Measurements from ENCODE around the gene ALG8. TPM values are rescaled to one million over a fixed set of nuclear protein-coding genes. Genes with fewer than 3 reads are reported as not detected.

Gene ALG8
- total RNA-seq, 1 donor from 2014 or later, result 32.6 TPM

DNA sequence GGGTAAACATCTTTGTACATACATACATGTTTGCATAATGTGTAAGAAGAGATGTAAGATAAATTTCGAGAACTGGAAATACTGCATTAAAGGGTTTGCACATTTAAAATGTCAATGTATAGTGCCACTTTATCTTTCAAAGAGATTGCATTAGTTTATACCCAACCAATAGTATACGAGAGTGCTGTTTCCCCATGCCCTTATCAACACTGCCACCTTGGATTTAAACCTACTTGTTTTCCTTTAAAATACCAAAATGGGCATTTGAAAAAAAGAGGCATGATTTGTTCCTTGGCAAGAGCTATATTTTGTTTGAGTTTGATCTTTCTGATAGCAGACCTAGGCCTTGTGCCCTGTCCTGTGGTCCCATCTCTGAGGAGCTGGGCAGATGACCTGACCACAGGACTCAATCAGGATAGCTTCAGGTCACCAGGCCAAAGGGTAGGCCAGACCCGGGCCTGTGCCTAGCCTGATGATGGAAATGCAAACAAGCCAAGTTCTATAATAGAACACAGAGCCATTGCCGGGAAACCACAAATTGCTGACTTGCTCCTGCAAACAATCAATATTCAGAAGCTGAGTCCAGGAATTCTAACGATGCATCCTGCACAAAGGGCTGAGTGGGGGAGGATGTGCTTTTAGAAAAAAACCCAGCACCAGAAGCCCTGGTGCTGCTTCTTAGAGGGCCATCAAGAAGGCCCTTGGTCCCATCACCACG is 16.9 kb upstream of the ALG8 start:
- no peak for ATAC-seq
- no peak for TF ChIP-seq CTCF (IDR thresholded peaks at IDR 0.05)
- H3K27ac ChIP-seq, result no peak overlapping the region
- intact Hi-C loops (cut with DNase I), result no loop called here
- H3K4me3 ChIP-seq, result no peak overlapping the region
- H3K36me3 ChIP-seq, result no peaks in the 10 kb centered on the region
- no peaks in the 10 kb centered on the region for H3K27me3 ChIP-seq (ENCODE audit: low read depth)
- H3K9me3 ChIP-seq, result no peaks in the 10 kb centered on the region
- no peaks in the 10 kb centered on the region for H3K4me1 ChIP-seq
- DNase-seq, result no peak

- H3K27ac ChIP-seq, result no peak overlapping the region
- H3K27me3 ChIP-seq (ENCODE audit: low read depth), result no peaks in the 10 kb centered on the region
- ATAC-seq, result no peak
- no peak overlapping the region for H3K4me3 ChIP-seq
- no peaks in the 10 kb centered on the region for H3K4me1 ChIP-seq
- H3K9me3 ChIP-seq, result no peaks in the 10 kb centered on the region
- intact Hi-C loops (cut with DNase I), result no loop called here
- no peak for DNase-seq
- TF ChIP-seq CTCF (IDR thresholded peaks at IDR 0.05), result no peak
- no peaks in the 10 kb centered on the region for H3K36me3 ChIP-seq
These were observed 12.4 kb upstream of the ALG8 start for GRCh38 chr11:78151804-78152203.

- DNase-seq (no peak), ATAC-seq (no peak)
- no peaks in the 10 kb centered on the region for H3K9me3 ChIP-seq
- H3K27ac ChIP-seq, result no peak overlapping the region
- no peaks in the 10 kb centered on the region for H3K4me1 ChIP-seq
- H3K36me3 ChIP-seq, result no peaks in the 10 kb centered on the region
- no peaks in the 10 kb centered on the region for H3K27me3 ChIP-seq (ENCODE audit: low read depth)
- no peak overlapping the region for H3K4me3 ChIP-seq
- intact Hi-C loops (cut with DNase I), result no loop called here
- no peak for TF ChIP-seq CTCF (IDR thresholded peaks at IDR 0.05)
These were observed 11.3 kb upstream of the ALG8 start for GRCh38 chr11:78150754-78151153.

DNA sequence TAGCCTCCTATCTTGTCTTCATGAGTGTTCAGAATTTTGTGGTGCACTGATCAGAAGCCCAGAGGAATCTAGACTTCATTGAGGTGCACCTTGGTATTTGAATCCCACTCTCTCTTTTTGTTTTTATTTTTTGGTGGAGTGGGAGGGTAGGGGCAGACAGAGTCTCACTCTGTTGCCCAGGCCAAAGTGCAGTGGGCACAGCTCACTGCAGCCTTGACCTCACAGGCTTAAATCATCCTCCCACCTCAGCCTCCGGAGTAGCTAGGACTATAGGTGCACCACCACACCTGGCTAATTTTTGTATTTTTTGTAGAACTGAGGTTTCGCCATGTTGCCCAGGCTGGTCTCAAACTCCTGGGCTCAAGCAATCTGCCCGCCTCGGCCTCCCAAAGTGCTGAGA is 10.9 kb upstream of the ALG8 start:
- no peaks in the 10 kb centered on the region for H3K9me3 ChIP-seq
- no peak for TF ChIP-seq CTCF (IDR thresholded peaks at IDR 0.05)
- intact Hi-C loops (cut with DNase I), result no loop called here

GRCh38 chr11:78149646-78150045 is 10.2 kb upstream of the ALG8 start:
- Histone ChIP-seq H3K4me1 (no peaks in the 10 kb centered on the region), H3K9me3 (no peaks in the 10 kb centered on the region), H3K27ac (no peak overlapping the region), H3K4me3 (no peak overlapping the region), H3K27me3 (ENCODE audit: low read depth) (no peaks in the 10 kb centered on the region), H3K36me3 (no peaks in the 10 kb centered on the region)
- no peak for DNase-seq
- no peak for ATAC-seq
- intact Hi-C loops (cut with DNase I), result no loop called here
- no peak for TF ChIP-seq CTCF (IDR thresholded peaks at IDR 0.05)

More for the DNA sequence above, 10.9 kb upstream of the ALG8 start:
- Histone ChIP-seq H3K36me3 (no peaks in the 10 kb centered on the region), H3K4me3 (no peak overlapping the region), H3K27me3 (ENCODE audit: low read depth) (no peaks in the 10 kb centered on the region), H3K27ac (no peak overlapping the region), H3K4me1 (no peaks in the 10 kb centered on the region)
- DNase-seq (no peak), ATAC-seq (no peak)

Data from lower lobe of right lung (tissue), 2 donors.